Stimulated activated CD4-positive, alpha-beta T cell treated with anti-CD3 and anti-CD28 coated beads, Interleukin-1b, Interleukin-23, amount 100 ng/mL, for 4 hours (primary cell): ENCODE data around the gene PSG1.
"Not testable (repeated sequence)": the region's sequence is repeated elsewhere in the genome, so short reads cannot be mapped to it uniquely, and the experiment has no call there.

ENCODE experiments used
- DNase-seq, 2 donors: peaks; one replicate each; pipeline ENCODE4 v3.0.0-alpha.2; 2020; ENCODE audit warnings: low read depth in 2 of 2

PSG1 gene

GRCh38 chr19:42879613-42880012 is at the start of gene PSG1:
PSG1 (minus strand) TSS chr19:42879713; CDS start chr19:42879581, 132 bp downstream.
- DNase-seq = no peak

GRCh38 chr19:42928896-42929295 is 49.4 kb upstream of the PSG1 start:
- DNase-seq = no peak

- DNase-seq = no peak
These were observed 47.3 kb upstream of the PSG1 start for GRCh38 chr19:42926781-42927180.

GRCh38 chr19:42923106-42923505 is 43.6 kb upstream of the PSG1 start:
- not testable (repeated sequence) for DNase-seq

GRCh38 chr19:42920971-42921370 is 41.5 kb upstream of the PSG1 start:
- not testable (repeated sequence) for DNase-seq

GRCh38 chr19:42919757-42920079 is 40.2 kb upstream of the PSG1 start:
- DNase-seq = no peak

- DNase-seq = not testable (repeated sequence)
These were observed 39.7 kb upstream of the PSG1 start for GRCh38 chr19:42919070-42919756.

GRCh38 chr19:42918377-42919069 is 39.0 kb upstream of the PSG1 start:
- DNase-seq = not testable (repeated sequence)

GRCh38 chr19:42917634-42918033 is 38.1 kb upstream of the PSG1 start, which contains the start of gene PSG6:
PSG6 (minus strand) TSS chr19:42917894; CDS start chr19:42917792, 102 bp downstream.
- not testable (repeated sequence) for DNase-seq

- not testable (repeated sequence) for DNase-seq
These were observed 37.4 kb upstream of the PSG1 start for GRCh38 chr19:42916931-42917330.

GRCh38 chr19:42913516-42913915 is 34.0 kb upstream of the PSG1 start:
- DNase-seq = not testable (repeated sequence)

GRCh38 chr19:42912941-42913340 is 33.4 kb upstream of the PSG1 start:
- DNase-seq = not testable (repeated sequence)

- DNase-seq = not testable (repeated sequence)
These were observed 32.2 kb upstream of the PSG1 start for GRCh38 chr19:42911731-42912130.

GRCh38 chr19:42906162-42906561 is 26.6 kb upstream of the PSG1 start:
- DNase-seq = not testable (repeated sequence)

GRCh38 chr19:42900561-42900960 is 21.0 kb upstream of the PSG1 start:
- DNase-seq = not testable (repeated sequence)

- DNase-seq = not testable (repeated sequence)
These were observed 20.2 kb upstream of the PSG1 start for GRCh38 chr19:42899674-42900073.

GRCh38 chr19:42899110-42899509 is 19.6 kb upstream of the PSG1 start:
- DNase-seq = not testable (repeated sequence)

- not testable (repeated sequence) for DNase-seq
These were observed 19.1 kb upstream of the PSG1 start for GRCh38 chr19:42898656-42899055.

- DNase-seq = not testable (repeated sequence)
These were observed 18.2 kb upstream of the PSG1 start for GRCh38 chr19:42897729-42898128.

- not testable (repeated sequence) for DNase-seq
These were observed 10.9 kb upstream of the PSG1 start for GRCh38 chr19:42890446-42890845.

GRCh38 chr19:42887876-42888445 is 8.4 kb upstream of the PSG1 start:
- not testable (repeated sequence) for DNase-seq

- DNase-seq = not testable (repeated sequence)
These were observed 3.2 kb upstream of the PSG1 start for GRCh38 chr19:42882730-42883129.

GRCh38 chr19:42882010-42882409 is 2.5 kb upstream of the PSG1 start:
- not testable (repeated sequence) for DNase-seq
